Measurements from ENCODE around the gene FAM98B.

- TF ChIP-seq CTCF (IDR thresholded peaks at IDR 0.05) (no peak), POLR2A (IDR thresholded peaks at IDR 0.05) (no peak)
Observed at GRCh38 chr15:38535491-38536200, 81.7 kb downstream of the FAM98B start.
